ENCODE data around the gene RXFP2.

The RXFP2 gene

DNA sequence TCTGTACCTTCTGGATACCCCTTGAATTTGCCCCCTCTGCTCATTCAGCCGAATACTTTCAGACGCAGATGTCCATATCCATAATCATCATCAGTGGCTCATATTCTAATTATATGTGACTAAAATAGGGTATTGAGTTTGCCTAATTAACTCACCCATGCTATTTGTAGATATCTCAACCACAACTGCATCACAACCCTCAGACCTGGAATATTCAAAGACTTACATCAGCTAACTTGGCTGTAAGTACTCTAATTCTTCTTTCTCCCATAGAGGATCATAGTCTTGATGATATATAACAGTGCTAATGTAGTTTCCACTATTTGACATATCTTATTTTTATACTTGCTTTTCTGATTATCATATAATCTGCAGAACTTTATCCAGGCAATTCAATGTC is 35.8 kb downstream of the RXFP2 start:
- TF ChIP-seq, protein P1, sequence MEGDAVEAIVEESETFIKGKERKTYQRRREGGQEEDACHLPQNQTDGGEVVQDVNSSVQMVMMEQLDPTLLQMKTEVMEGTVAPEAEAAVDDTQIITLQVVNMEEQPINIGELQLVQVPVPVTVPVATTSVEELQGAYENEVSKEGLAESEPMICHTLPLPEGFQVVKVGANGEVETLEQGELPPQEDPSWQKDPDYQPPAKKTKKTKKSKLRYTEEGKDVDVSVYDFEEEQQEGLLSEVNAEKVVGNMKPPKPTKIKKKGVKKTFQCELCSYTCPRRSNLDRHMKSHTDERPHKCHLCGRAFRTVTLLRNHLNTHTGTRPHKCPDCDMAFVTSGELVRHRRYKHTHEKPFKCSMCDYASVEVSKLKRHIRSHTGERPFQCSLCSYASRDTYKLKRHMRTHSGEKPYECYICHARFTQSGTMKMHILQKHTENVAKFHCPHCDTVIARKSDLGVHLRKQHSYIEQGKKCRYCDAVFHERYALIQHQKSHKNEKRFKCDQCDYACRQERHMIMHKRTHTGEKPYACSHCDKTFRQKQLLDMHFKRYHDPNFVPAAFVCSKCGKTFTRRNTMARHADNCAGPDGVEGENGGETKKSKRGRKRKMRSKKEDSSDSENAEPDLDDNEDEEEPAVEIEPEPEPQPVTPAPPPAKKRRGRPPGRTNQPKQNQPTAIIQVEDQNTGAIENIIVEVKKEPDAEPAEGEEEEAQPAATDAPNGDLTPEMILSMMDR (IDR thresholded peaks at IDR 0.05; ENCODE audit: extremely low read depth, missing control alignments): no peak
- DNase-seq (ENCODE audit: low spot score): no peak

DNA sequence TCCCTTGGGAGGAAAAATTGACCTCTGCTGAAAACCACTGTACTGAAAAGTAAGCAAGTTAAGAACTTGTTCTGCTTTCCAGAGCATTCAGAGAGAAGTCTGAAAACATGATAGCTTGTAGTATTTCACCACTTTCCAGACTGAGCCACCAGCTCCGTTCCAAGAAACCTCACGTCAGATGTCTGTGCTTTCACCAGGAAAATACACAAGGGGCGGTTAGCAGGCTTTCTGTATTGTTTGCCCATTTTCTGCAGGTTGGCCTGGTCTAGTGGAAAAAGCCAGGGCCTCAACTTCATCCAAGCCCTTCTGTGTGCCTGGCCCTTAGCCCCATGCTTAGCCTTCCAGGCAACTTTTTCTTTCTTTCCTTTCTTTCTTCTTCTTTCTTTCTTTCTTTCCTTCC is 36.4 kb downstream of the RXFP2 start:
- no peak for DNase-seq (ENCODE audit: low spot score)
- TF ChIP-seq, protein P1 (IDR thresholded peaks at IDR 0.05; ENCODE audit: extremely low read depth, missing control alignments): no peak

- TF ChIP-seq, protein P1 (IDR thresholded peaks at IDR 0.05; ENCODE audit: extremely low read depth, missing control alignments): no peak
- DNase-seq (ENCODE audit: low spot score): no peak
These were observed 41.7 kb downstream of the RXFP2 start for GRCh38 chr13:31781064-31781463.

DNA sequence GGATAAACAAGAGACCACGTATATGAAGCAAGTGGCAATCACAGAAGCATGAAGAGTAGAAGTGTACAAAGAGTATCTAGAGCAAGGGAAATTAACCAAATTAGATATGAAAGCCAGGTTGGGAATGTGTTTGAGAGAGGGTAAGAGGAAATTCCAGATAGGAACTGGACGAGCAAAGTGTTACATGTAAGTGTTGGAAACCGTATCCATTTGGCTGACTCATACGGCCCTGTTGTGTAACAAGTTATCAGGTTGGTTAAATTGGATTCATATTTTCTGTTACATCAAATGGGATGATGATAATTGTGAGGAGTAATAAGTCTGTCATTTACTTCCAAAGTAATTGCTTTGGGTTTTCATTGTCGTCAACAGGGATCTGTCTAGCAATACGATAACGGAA is 46.7 kb downstream of the RXFP2 start:
- TF ChIP-seq, protein P1 (IDR thresholded peaks at IDR 0.05; ENCODE audit: extremely low read depth, missing control alignments): no peak
- DNase-seq (ENCODE audit: low spot score): no peak

DNA sequence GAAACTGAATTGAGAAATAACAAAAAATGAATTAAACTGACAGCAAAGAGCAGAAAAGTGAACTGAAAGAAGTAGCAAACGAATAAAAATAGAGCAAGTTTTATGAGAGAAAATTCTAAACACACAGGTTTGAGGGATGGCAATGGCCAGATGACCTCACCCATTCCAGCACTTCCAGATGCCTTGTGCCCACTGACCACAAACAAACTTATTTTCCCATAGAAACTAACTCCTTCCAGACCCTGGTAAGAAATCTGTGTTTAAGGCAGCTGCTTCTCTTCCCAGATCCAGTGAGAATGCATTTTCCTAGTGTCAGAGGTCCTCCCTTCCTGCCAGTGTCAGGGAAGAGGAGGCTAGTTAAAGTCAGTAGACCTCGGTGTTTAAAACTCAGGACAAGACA is 51.7 kb downstream of the RXFP2 start:
- no peak for DNase-seq (ENCODE audit: low spot score)

GRCh38 chr13:31793246-31793645 is 53.9 kb downstream of the RXFP2 start:
- TF ChIP-seq, protein P1 (IDR thresholded peaks at IDR 0.05; ENCODE audit: extremely low read depth, missing control alignments): no peak
- DNase-seq (ENCODE audit: low spot score): no peak

More for the DNA sequence above, 51.7 kb downstream of the RXFP2 start:
- TF ChIP-seq, protein P1 (IDR thresholded peaks at IDR 0.05; ENCODE audit: extremely low read depth, missing control alignments): no peak

GRCh38 chr13:31794452-31794851 is 55.1 kb downstream of the RXFP2 start:
- TF ChIP-seq, protein P1 (IDR thresholded peaks at IDR 0.05; ENCODE audit: extremely low read depth, missing control alignments): no peak

More at GRCh38 chr13:31794452-31794851, 55.1 kb downstream of the RXFP2 start:
- DNase-seq (ENCODE audit: low spot score): no peak

Measured in GM20000 (cell line).